Natural killer cell treated with Interleukin-12 subunit alpha and Interleukin-12 subunit beta and Interleukin-15 and Interleukin-18, amount 100 ng/mL, for 72 hours (primary cell): ENCODE measurements around the gene GATA2. TPM values are rescaled to one million over a fixed set of nuclear protein-coding genes. Genes with fewer than 3 reads are reported as not detected.

Experiments
- ATAC-seq, 2 donors: fragments of 150-1000 bp; cut with Tn5 transposase in 1 of 2; sonication (Bioruptor Pico), chemical (Tn5 transposase) in 1 of 2; 2 replicates each; pipeline ENCODE4 v1.10.0; 2021
- DNase-seq: peaks from one replicate; pipeline ENCODE4 v3.0.0; 2022; ENCODE audit warnings: low spot score
- H3K27ac Mint-ChIP-seq, 2 donors: 1 replicate in 1 of 2; 2 replicates in 1 of 2; pipeline ENCODE4 v1.8.0; 2022; ENCODE audit warnings: mixed read lengths in 2 of 2, mild to moderate bottlenecking in 1 of 2, moderate library complexity in 1 of 2
- H3K27me3 Mint-ChIP-seq, 2 donors: 1 replicate in 1 of 2; 2 replicates in 1 of 2; pipeline ENCODE4 v1.8.0; 2022; ENCODE audit warnings: mixed read lengths in 2 of 2
- H3K36me3 Mint-ChIP-seq: one replicate; pipeline ENCODE4 v1.8.0; 2022; ENCODE audit warnings: mixed read lengths
- H3K4me1 Mint-ChIP-seq, 2 donors: 1 replicate in 1 of 2; 2 replicates in 1 of 2; pipeline ENCODE4 v1.8.0; 2022; ENCODE audit warnings: low read depth in 2 of 2, mixed read lengths in 2 of 2, mild to moderate bottlenecking in 1 of 2
- H3K4me3 Mint-ChIP-seq: one replicate; pipeline ENCODE4 v1.8.0; 2022; ENCODE audit warnings: mixed read lengths
- H3K9me3 Mint-ChIP-seq: 2 replicates; pipeline ENCODE4 v1.8.0; 2022; ENCODE audit warnings: mixed read lengths
- total RNA-seq, 2 donors: library from RNA; stranded (reverse); gene quantifications; one replicate each; pipeline ENCODE4 v1.2.3, GENCODE V29; 2022

Gene GATA2
- total RNA-seq, 2 donors from 2014 or later = 1.6 to 72.7 TPM

DNA sequence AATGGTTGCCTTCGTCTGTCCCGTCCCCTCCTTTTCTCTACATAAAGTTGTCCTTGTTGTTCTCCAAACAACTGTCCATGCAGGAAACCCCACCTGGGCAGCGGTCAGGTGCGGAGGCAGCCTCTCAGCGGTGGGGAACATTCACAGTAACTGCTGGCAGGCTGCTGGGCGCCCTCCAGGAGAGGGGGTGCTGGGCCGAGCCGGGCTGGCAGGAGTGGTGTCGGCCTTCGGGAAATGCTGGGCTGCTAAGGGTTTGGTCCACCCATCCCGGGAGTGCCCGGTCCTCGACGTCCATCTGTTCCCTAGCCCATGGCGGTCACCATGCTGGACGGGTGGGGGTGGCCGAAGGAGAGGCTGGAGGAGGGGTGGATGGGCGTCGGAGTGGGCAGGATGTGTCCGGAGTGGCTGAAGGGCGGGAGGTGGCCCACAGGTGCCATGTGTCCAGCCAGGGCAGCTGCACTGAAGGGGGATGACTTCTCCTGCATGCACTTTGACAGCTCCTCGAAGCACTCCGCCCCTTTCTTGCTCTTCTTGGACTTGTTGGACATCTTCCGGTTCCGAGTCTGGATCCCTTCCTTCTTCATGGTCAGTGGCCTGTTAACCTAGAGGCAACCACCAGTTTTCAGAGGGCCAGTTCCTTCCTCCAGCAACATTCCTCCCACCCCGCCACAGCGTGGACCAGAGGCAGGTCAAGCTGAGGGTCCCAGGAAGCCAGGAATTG, 12.1 kb downstream of the GATA2 start:
- Mint-ChIP-seq H3K4me3 (no peak overlapping the region), H3K4me1 (peaks cover 3 to 5% of the 10 kb centered on the region in 2 donors), H3K27ac (no peak overlapping the region), H3K36me3 (no peaks in the 10 kb centered on the region), H3K9me3 (no peaks in the 10 kb centered on the region), H3K27me3 (peaks cover 43 to 58% of the 10 kb centered on the region in 2 donors)
- no peak for DNase-seq
- ATAC-seq = no peak

DNA sequence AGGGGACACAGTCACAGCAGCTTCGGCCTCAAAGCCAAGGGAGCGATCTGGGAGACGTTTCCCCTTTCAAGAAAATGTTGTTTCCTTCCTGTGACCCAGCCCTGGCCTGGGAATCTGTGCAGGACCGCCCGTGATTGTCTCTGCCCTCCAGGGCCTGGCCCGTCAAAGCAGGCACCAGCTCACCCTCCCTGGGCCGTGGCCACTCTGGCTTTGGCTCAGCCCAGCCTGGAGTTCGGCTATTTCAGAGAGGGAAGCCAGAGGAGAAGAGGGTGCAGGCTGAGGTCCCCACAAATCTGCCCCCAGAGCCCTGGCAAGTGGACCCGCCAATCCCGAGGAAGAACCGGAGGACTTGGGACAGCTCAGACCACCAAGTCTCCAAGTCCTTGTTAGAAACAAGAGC, 12.7 kb downstream of the GATA2 start:
- ATAC-seq (no peak), DNase-seq (no peak)
- Mint-ChIP-seq H3K4me1 (peaks cover 3 to 5% of the 10 kb centered on the region in 2 donors), H3K36me3 (no peaks in the 10 kb centered on the region), H3K27ac (no peak overlapping the region), H3K9me3 (no peaks in the 10 kb centered on the region), H3K4me3 (no peak overlapping the region), H3K27me3 (peaks cover 37 to 54% of the 10 kb centered on the region in 2 donors)

DNA sequence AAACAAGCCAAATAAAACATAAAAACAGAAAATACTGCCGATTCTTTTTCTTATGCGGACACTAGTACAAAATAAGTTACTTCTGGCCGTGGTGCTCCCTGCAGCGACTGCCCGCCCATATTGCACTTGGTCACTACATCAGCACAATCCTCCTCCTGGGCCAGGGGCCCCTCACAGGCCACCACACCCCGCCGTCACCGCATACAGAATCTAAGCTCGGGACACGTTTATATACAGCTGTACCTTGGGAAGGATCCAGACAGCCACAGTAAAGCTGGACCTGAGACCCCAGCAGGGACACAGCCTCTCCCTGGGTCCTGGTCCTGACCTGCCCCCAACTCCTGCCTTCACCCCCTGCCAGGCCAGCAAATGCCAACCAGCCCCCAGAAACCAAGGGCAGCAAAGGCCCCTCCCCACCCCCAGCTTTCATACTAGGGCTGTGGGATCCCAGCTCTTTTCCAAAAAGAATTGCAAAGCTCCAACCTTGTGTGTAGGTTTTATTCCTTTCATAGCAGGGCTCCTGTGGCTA, 13.4 kb downstream of the GATA2 start:
- H3K27me3 Mint-ChIP-seq = peaks cover 35 to 54% of the 10 kb centered on the region in 2 donors
- H3K9me3 Mint-ChIP-seq = no peaks in the 10 kb centered on the region
- no peak for DNase-seq
- H3K36me3 Mint-ChIP-seq = no peaks in the 10 kb centered on the region
- H3K27ac Mint-ChIP-seq = no peak overlapping the region
- peaks cover 3 to 5% of the 10 kb centered on the region in 2 donors for H3K4me1 Mint-ChIP-seq
- H3K4me3 Mint-ChIP-seq = no peak overlapping the region
- ATAC-seq = no peak

DNA sequence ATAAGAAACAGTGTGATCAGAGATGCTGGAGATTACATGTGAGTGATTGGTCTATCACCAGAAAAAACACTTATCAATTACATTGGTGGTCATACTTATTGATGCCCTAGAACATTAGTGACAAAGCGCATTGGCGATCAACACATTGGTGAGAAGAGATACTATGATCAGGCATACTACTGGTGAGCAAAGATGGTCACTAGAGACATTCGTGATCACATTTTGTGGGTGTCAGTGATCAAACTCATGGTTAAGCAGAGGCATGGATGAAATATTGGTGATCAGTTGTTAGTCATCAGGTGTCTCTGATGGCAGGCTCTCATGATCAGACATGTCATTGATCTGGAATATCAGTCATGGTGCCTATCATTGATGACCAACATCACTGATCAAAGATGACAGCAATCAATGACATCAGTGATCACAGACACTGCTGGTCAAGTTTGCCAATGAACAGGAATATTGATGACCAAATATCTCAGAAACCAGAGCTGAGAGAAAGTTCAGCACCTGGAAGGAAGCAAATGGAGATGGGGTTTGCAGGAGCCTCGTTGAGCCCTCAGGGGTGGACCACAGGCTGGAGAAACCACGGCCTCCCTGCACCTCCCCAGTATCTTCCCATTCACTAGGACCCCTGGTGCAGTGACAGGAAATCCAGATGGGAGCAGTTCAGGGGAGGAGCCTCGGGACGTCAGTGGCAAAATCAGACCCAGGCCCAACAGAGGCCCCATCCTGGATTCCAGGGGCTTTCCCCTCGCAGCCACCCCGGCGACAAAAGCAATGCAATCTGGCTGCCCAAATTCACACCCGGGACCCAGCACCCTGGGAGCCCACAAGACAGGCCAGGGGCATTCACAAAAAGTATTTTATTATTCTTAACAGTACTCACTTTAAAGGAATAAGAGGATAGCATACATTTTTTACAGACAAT, 14.2 kb downstream of the GATA2 start:
- Mint-ChIP-seq H3K9me3 (no peaks in the 10 kb centered on the region), H3K36me3 (no peaks in the 10 kb centered on the region), H3K27me3 (peaks cover 31 to 46% of the 10 kb centered on the region in 2 donors), H3K27ac (no peak overlapping the region), H3K4me3 (no peak overlapping the region), H3K4me1 (peaks cover 3 to 5% of the 10 kb centered on the region in 2 donors)
- DNase-seq (no peak), ATAC-seq (no peak)

DNA sequence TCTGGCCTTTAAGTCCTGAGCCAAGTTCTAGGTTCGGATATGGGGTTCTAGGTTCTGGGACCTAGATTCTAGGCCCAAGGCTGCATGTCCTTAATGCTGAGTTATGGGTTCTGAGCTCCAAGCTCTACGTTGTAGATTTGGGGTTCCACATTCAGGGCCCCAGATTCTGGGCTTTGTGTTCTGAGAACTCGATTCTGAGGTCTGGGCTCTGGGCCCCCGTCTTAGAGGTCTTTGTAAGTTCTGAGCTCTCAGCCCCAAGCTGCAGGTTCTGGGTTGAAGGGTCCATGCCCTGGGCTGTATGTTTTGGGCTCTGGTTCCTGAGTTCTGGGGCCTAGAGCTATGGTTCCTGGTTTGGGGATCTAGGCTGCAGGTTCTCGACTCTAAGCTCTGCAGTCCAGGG, 16.3 kb downstream of the GATA2 start:
- no peaks in the 10 kb centered on the region for H3K9me3 Mint-ChIP-seq
- no peak overlapping the region for H3K4me3 Mint-ChIP-seq
- DNase-seq = no peak
- peaks cover 20 to 32% of the 10 kb centered on the region in 2 donors for H3K27me3 Mint-ChIP-seq
- H3K4me1 Mint-ChIP-seq = no peaks in the 10 kb centered on the region
- H3K36me3 Mint-ChIP-seq = no peaks in the 10 kb centered on the region
- no peak overlapping the region for H3K27ac Mint-ChIP-seq
- no peak for ATAC-seq

DNA sequence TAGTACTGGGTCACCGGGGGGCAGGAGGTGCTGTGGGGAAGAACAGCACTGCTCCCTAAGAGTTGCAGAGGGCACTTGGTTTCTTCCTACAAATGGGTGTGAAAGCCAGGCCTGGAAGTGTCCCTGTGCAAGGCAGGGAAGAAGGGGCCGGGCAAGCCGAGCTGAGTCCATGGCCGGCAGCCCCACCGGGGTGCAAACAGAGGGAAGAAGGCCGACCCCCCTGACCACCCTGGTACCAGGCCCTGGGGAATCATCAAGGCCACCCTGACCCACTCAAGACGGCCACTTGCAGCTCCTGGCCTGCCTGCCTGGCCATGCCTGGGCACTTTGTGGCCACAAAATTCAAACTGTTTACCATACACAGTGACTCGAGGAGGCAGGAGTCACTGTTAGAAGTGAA, 17.6 kb downstream of the GATA2 start:
- Mint-ChIP-seq H3K36me3 (no peaks in the 10 kb centered on the region), H3K27me3 (peaks cover 21 to 37% of the 10 kb centered on the region in 2 donors), H3K4me1 (no peaks in the 10 kb centered on the region), H3K27ac (no peak overlapping the region), H3K4me3 (no peak overlapping the region), H3K9me3 (no peaks in the 10 kb centered on the region)
- DNase-seq = no peak
- ATAC-seq = no peak

DNA sequence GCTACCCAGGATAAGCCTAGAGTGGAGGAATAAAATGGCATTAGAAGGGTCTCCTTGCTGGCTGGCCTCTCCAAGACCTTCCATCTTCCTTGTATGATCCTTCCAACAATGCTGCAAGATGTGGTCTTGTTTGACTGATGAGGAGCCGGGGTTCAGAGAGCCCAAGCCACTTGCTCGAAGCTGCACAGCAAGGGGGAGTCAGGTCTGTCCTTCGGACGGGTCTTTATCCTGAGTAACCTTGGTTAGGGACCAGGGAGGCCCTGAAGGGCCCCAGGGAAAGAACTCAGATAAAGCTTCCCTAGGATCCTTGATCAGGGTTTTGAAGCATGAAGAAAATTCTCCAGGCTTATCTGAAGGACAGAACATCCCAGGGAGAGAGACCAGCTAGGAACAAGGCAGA, 19.3 kb downstream of the GATA2 start:
- no peaks in the 10 kb centered on the region for H3K36me3 Mint-ChIP-seq
- peaks cover 18 to 34% of the 10 kb centered on the region in 2 donors for H3K27me3 Mint-ChIP-seq
- H3K4me1 Mint-ChIP-seq = no peaks in the 10 kb centered on the region
- no peak overlapping the region for H3K27ac Mint-ChIP-seq
- H3K4me3 Mint-ChIP-seq = no peak overlapping the region
- H3K9me3 Mint-ChIP-seq = no peaks in the 10 kb centered on the region
- DNase-seq (no peak), ATAC-seq (no peak)

DNA sequence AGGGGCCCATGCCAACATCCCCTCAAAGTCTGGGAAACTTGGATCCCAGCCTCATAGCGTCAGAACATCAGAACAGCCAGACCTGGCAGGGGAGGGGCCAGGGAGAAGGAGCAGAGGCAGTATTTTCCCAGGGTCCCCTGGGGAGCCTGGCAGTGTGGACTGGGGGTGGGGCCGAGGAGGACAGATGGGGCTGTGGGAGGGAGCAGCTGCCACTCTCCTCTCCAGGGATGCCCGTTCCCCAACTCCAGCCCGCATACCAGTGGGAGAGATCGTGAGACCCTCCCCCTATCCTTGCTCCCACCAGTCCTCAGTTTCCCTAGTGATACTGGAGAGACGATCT, 19.9 kb downstream of the GATA2 start:
- no peak overlapping the region for H3K4me3 Mint-ChIP-seq
- no peak overlapping the region for H3K27ac Mint-ChIP-seq
- no peak for ATAC-seq
- DNase-seq = no peak
- peaks cover 15 to 28% of the 10 kb centered on the region in 2 donors for H3K27me3 Mint-ChIP-seq
- H3K36me3 Mint-ChIP-seq = no peaks in the 10 kb centered on the region
- H3K4me1 Mint-ChIP-seq = no peaks in the 10 kb centered on the region
- H3K9me3 Mint-ChIP-seq = no peaks in the 10 kb centered on the region

DNA sequence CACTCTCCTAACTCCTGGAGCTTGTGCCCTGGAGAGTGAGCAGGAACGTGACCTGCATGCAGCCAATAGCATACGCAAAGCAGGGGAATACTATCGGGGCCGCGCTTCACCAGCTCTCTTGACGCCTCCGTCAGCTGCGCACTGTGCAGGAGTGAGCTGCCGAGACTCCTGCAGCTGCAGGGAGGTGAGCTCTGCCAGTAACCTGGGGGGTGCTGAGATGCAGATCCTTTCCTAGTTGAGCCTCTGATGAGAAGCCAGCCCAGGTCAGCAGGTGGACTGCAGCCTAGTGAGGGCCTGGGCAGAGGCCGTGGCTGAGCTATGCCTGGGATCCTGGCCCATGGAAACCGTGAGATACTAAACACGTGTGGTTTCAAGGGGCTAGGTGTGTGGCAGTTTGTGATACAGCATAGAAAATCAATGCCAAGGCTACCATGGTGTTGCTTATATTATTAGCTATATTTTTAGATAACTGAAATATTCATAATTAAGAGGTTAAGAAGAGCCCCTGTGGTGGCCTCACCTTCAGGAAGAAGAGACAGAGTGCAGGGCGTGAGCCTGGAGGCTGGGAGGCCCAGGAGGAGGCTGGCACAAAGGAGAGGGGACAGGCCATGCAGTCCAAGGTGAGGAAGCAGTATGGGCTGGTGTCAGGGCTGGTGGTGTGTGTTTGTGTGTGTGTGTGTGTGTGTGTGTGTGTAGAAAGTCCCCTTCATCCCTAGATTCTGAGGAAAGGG, 20.4 kb downstream of the GATA2 start:
- DNase-seq (no peak), ATAC-seq (no peak)
- H3K36me3 Mint-ChIP-seq = no peaks in the 10 kb centered on the region
- H3K4me1 Mint-ChIP-seq = no peaks in the 10 kb centered on the region
- H3K27ac Mint-ChIP-seq = no peak overlapping the region
- no peaks in the 10 kb centered on the region for H3K9me3 Mint-ChIP-seq
- H3K27me3 Mint-ChIP-seq = peaks cover 12 to 23% of the 10 kb centered on the region in 2 donors
- no peak overlapping the region for H3K4me3 Mint-ChIP-seq

DNA sequence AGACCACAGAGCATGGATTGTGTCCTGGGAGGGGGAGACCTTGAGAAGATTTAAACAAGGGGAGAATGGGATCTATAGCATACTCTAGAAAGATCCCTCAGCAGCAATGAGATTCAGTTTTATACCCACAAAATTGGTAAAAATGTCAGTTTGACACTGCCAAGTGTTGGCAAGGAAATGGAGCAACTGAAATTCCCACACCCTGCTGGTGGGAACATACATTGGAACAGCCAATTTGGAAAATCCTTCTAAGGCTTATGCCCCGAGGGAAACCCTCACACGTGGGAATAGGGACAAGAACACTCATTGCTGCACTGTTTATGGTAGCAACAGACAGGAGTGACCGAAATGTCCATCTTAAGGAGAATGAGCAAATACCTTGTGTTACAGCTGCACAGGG, 21.3 kb downstream of the GATA2 start:
- Mint-ChIP-seq H3K4me3 (no peak overlapping the region), H3K27me3 (peaks cover 12 to 25% of the 10 kb centered on the region in 2 donors), H3K36me3 (no peaks in the 10 kb centered on the region), H3K9me3 (no peaks in the 10 kb centered on the region), H3K27ac (no peak overlapping the region), H3K4me1 (peaks cover 7 to 8% of the 10 kb centered on the region in 2 donors)
- DNase-seq (no peak), ATAC-seq (no peak)

DNA sequence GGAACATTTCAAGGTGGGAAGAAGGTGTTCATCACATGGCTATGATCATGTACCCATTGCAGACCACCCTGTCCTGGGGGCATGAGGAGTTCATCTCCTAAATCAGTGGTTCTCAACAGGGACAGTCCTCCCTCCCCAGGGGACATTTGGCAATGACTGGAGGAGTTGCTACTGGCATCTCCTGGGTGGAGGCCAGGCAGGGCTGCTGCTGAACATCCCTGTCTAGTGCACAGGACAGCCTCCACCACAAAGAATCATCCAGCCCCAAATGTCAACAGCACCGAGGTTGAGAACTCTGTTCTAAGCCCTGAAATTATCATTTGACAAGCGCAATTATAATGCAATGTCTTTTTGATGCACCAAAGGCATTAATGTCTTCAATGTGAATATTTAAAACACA, 21.9 kb downstream of the GATA2 start:
- ATAC-seq = no peak
- Mint-ChIP-seq H3K9me3 (no peaks in the 10 kb centered on the region), H3K27ac (no peak overlapping the region), H3K4me3 (no peak overlapping the region), H3K4me1 (peaks cover 8 to 10% of the 10 kb centered on the region in 2 donors), H3K27me3 (peaks cover 14 to 28% of the 10 kb centered on the region in 2 donors), H3K36me3 (no peaks in the 10 kb centered on the region)
- no peak for DNase-seq

DNA sequence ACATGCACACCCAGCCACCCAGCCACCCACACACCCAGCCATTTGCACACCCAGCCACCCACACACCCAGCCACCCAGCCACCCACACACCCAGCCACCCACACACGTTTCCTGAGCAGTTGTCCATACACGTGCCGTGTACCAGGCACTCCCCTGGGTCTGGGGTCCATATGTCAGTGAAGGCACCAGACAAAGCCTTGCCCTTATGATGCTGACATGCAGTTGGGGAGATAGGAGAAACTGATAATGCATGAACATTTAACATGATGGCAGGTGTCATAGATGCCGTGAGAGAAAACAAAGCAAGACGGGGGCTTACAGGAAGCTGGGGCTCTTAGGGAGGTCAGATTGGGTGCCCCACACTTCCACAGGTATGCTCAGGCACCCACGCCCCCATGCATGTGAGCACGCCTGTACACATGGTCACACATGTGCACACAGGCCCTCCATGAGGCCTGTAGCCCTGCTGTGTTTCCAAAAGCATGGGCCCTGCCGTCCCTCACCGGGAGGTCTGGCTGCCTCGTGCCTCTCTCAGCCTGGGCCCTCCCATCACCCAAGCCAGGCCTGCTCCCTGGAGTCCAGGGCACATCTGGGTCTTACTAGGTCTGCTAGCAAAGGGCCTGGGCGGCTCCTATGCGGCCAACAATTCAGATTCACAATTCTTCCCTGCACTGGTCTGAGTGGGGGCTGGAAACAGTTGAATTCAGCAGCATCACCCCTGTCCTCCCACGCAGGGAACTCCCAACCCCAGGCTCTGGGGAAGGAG, 22.7 kb downstream of the GATA2 start:
- Mint-ChIP-seq H3K4me3 (no peak overlapping the region), H3K36me3 (no peaks in the 10 kb centered on the region), H3K27me3 (peaks cover 19 to 33% of the 10 kb centered on the region in 2 donors), H3K9me3 (no peaks in the 10 kb centered on the region), H3K4me1 (peaks cover 8 to 10% of the 10 kb centered on the region in 2 donors), H3K27ac (no peak overlapping the region)
- no peak for ATAC-seq
- no peak for DNase-seq

DNA sequence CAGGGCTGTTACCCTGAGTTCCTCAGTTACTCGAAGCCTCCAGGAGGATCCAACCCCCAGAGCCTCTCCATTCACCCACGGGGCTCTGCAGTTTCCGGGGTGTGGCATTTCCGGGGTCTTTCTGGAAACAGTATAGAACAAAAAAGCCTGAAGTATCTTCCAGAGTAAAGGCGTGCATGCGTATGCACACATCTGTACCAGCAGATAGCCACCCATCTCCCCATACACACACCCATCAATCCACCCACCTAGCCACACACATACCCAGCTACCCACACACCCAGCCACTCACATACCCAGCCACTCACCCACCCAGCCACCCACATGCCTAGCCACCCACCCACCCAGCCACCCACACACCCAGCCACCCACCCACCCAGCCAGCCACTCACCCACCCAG, 23.4 kb downstream of the GATA2 start:
- DNase-seq (no peak), ATAC-seq (no peak)
- Mint-ChIP-seq H3K9me3 (no peaks in the 10 kb centered on the region), H3K27me3 (peaks cover 25 to 34% of the 10 kb centered on the region in 2 donors), H3K27ac (no peak overlapping the region), H3K36me3 (no peaks in the 10 kb centered on the region), H3K4me3 (no peak overlapping the region), H3K4me1 (peaks cover 8 to 10% of the 10 kb centered on the region in 2 donors)
